ENCODE measurements around the gene PCDHA1.
"Not testable (repeated sequence)": the region's sequence is repeated elsewhere in the genome, so short reads cannot be mapped to it uniquely, and the experiment has no call there.

The PCDHA1 gene

GRCh38 chr5:140785905-140786686 is at the start of gene PCDHA1:
Gene PCDHA1 (plus strand): TSS chr5:140786140.
- no peak for DNase-seq

GRCh38 chr5:140737486-140737885 is 48.5 kb upstream of the PCDHA1 start:
- DNase-seq = no peak

GRCh38 chr5:140741967-140742366 is 44.0 kb upstream of the PCDHA1 start:
- DNase-seq = no peak

- DNase-seq = no peak
Measured at GRCh38 chr5:140753561-140753960, 32.4 kb upstream of the PCDHA1 start.

- no peak for DNase-seq
Measured at GRCh38 chr5:140764177-140764973, 21.6 kb upstream of the PCDHA1 start.

- DNase-seq = no peak
Measured at GRCh38 chr5:140767444-140767843, 18.5 kb upstream of the PCDHA1 start.

- DNase-seq = no peak
Measured at GRCh38 chr5:140780512-140780911, 5.4 kb upstream of the PCDHA1 start.

- not testable (repeated sequence) for DNase-seq
Measured at GRCh38 chr5:140787422-140787821, 1.5 kb downstream of the PCDHA1 start.

GRCh38 chr5:140787849-140788504 is 2.0 kb downstream of the PCDHA1 start:
- not testable (repeated sequence) for DNase-seq

- no peak for DNase-seq
Measured at GRCh38 chr5:140791089-140791488, 5.1 kb downstream of the PCDHA1 start.

GRCh38 chr5:140794595-140795258 is 8.8 kb downstream of the PCDHA1 start, which contains the start of gene PCDHA2:
Gene PCDHA2 (plus strand): TSS chr5:140794852.
- no peak for DNase-seq

- DNase-seq = no peak
Measured at GRCh38 chr5:140795259-140795641, 9.3 kb downstream of the PCDHA1 start.

GRCh38 chr5:140796072-140796717 is 10.3 kb downstream of the PCDHA1 start:
- not testable (repeated sequence) for DNase-seq

GRCh38 chr5:140796718-140797095 is 10.8 kb downstream of the PCDHA1 start:
- DNase-seq = no peak

GRCh38 chr5:140800816-140801493 is 15.0 kb downstream of the PCDHA1 start, which contains the start of gene PCDHA3:
Gene PCDHA3 (plus strand): TSS chr5:140801057.
- no peak for DNase-seq

GRCh38 chr5:140801494-140801841 is 15.5 kb downstream of the PCDHA1 start:
- no peak for DNase-seq

GRCh38 chr5:140802381-140802780 is 16.4 kb downstream of the PCDHA1 start:
- not testable (repeated sequence) for DNase-seq

GRCh38 chr5:140802781-140803271 is 16.9 kb downstream of the PCDHA1 start:
- no peak for DNase-seq

- no peak for DNase-seq
Measured at GRCh38 chr5:140806834-140807775, 21.2 kb downstream of the PCDHA1 start, which contains the start of gene PCDHA4. Gene PCDHA4 (plus strand): TSS chr5:140807068.

- not testable (repeated sequence) for DNase-seq
Measured at GRCh38 chr5:140808241-140808888, 22.4 kb downstream of the PCDHA1 start.

All from femur (tissue), 1 donor.